SK-N-MC (cell line): ENCODE measurements around the gene LUZP2.

Experiments used
- EZH2 ChIP-seq: fragments of 200-600 bp; sonication (generic); IDR thresholded peaks from one replicate; pipeline ENCODE4 v1.6.1; 2017; ENCODE audit warnings: antibody characterized with exemption
- FOXP2 ChIP-seq: optimal IDR thresholded peaks from 2 replicates; pipeline ENCODE3; 2011; ENCODE audit warnings: mild to moderate bottlenecking, moderate library complexity; ENCODE audit not compliant: insufficient read depth; ENCODE audit errors: extremely low read length, control extremely low read depth
- POLR2AphosphoS5 ChIP-seq: IDR thresholded peaks from 2 replicates; pipeline ENCODE4 v1.6.1; 2012; ENCODE audit warnings: mild to moderate bottlenecking, low read depth, low read length, borderline replicate concordance

GRCh38 chr11:24779791-24780190 is 282.9 kb downstream of the LUZP2 start:
- TF ChIP-seq POLR2AphosphoS5, result no peak
- no peak for TF ChIP-seq EZH2
- no peak for TF ChIP-seq FOXP2
